HepG2 (cell line): ENCODE measurements around the gene LSM12. TPM values are rescaled to one million over a fixed set of nuclear protein-coding genes. Genes with fewer than 3 reads are reported as not detected.

ENCODE experiments used
- HNRNPK ChIP-seq: fragments of 200-400 bp; formaldehyde crosslinking; IDR thresholded peaks from 2 replicates; pipeline ENCODE4 v1.6.1; 2018; ENCODE audit warnings: low read length, low read depth, moderate library complexity, mild to moderate bottlenecking; ENCODE audit not compliant: poor library complexity, severe bottlenecking
- MYNN ChIP-seq: sonication (generic); formaldehyde crosslinking; IDR thresholded peaks from 2 replicates; pipeline ENCODE4 v1.4.0; 2020; ENCODE audit warnings: mild to moderate bottlenecking, low read depth, missing genetic modification reagents
- REL ChIP-seq: sonication (generic); formaldehyde crosslinking; conservative IDR thresholded peaks from 2 replicates; pipeline ENCODE4 v1.8.0; 2022; ENCODE audit warnings: mild to moderate bottlenecking, missing genetic modification reagents, moderate library complexity
- ZNF30 ChIP-seq: sonication (generic); formaldehyde crosslinking; IDR thresholded peaks from 2 replicates; pipeline ENCODE4 v1.5.0; 2020; ENCODE audit warnings: mild to moderate bottlenecking, missing genetic modification reagents
- ZNF552 ChIP-seq: sonication (generic); formaldehyde crosslinking; IDR thresholded peaks from 2 replicates; pipeline ENCODE4 v1.9.0; 2022; ENCODE audit warnings: missing genetic modification reagents, mild to moderate bottlenecking, borderline replicate concordance
- ZSCAN25 ChIP-seq: sonication (generic); formaldehyde crosslinking; IDR thresholded peaks from 2 replicates; pipeline ENCODE4 v1.8.0; 2022; ENCODE audit warnings: mild to moderate bottlenecking, missing genetic modification reagents
- polyA plus RNA-seq, 8 experiments: library from polyadenylated mRNA; depleted of rRNA in 3 of 8; stranded (reverse) in 7 of 8; unstranded in 1 of 8; fragments of >200 nt; fragmentation: Illumina TruSeq in 4 of 8; extraction: Trizol in 4 of 8; gene quantifications; 2 replicates each; pipeline versions ENCODE4 v1.2.1 to v1.2.3, GENCODE V29; 2011 to 2016; ENCODE audit warnings: low read depth in 4 of 8, missing spikeins in 1 of 8, mixed read lengths in 1 of 8; ENCODE audit not compliant: insufficient read depth in 1 of 8
- total RNA-seq, 5 experiments: library from RNA; depleted of rRNA; stranded (reverse); fragments of >200 nt; fragmentation: Illumina TruSeq; extraction: Trizol; gene quantifications; 2 replicates each; pipeline ENCODE4 v1.2.3, GENCODE V29; 2016; ENCODE audit warnings: low read depth in 1 of 5
- TF ChIP-seq, protein P1 (sequence below): sonication (generic); formaldehyde crosslinking; IDR thresholded peaks from 2 replicates; pipeline ENCODE4 v1.4.0; 2020; ENCODE audit warnings: missing genetic modification reagents, low read depth, mild to moderate bottlenecking, borderline replicate concordance
- TF ChIP-seq, protein P2 (sequence below): sonication (generic); formaldehyde crosslinking; IDR thresholded peaks from 2 replicates; pipeline ENCODE4 v1.5.0; 2020; ENCODE audit warnings: missing genetic modification reagents, mild to moderate bottlenecking, borderline replicate concordance
- TF ChIP-seq, protein P3 (sequence below): sonication (generic); formaldehyde crosslinking; IDR thresholded peaks from 2 replicates; pipeline ENCODE4 v1.4.0; 2020; ENCODE audit warnings: missing genetic modification reagents; ENCODE audit errors: not compliant biosample characterization

LSM12 gene
- total and polyA plus RNA-seq, 2 of the 13 experiments (the other 11 are each of a cell fraction or from before 2014, with no cell fraction given) = 52.8 to 55.7 TPM

DNA sequence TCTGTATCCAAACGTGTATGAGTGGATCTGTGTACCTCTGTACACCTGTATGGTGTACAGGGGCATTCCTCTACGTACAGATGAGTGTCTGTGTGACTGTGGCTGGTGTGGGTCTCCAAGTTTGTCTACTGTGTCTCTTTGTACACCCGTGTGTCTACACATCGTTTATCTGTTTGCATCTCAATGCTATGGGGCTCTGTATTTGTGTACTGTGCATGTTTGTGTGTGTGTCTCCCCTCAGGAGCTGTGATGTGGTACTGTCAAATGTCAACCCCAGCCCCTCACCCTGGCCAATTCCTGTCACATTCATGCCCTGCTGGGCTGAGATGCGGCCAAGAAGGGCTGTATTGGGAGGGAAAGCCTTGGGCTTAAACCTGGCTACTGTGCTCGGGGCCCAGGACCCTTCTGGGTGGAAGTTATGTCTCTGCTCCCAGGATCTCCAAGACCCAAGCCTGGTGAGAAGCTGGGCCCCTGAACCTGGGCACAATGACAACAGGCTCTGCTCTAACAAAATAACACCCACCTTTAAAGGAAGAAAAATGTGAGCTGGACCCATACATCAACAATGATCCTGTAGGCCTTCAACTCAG, 65.5 kb downstream of the LSM12 start (continued):
- no peak for TF ChIP-seq ZSCAN25 (CRISPR knock-in tag)
- TF ChIP-seq ZNF30 (CRISPR knock-in tag) = no peak
- TF ChIP-seq, protein P1, sequence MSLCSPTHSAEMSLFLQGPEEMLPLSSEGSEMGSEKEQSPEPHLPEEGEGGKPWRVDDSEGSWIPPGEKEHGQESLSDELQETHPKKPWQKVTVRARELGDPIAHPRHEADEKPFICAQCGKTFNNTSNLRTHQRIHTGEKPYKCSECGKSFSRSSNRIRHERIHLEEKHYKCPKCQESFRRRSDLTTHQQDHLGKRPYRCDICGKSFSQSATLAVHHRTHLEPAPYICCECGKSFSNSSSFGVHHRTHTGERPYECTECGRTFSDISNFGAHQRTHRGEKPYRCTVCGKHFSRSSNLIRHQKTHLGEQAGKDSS (CRISPR knock-in tag) = no peak
- 0 out of 2 replicates have a peak, but pooled peaks have one; percentile 62 for TF ChIP-seq ZNF552 (CRISPR knock-in tag)
- TF ChIP-seq HNRNPK = no peak
- TF ChIP-seq REL (CRISPR knock-in tag) = no peak
- TF ChIP-seq, protein P2, sequence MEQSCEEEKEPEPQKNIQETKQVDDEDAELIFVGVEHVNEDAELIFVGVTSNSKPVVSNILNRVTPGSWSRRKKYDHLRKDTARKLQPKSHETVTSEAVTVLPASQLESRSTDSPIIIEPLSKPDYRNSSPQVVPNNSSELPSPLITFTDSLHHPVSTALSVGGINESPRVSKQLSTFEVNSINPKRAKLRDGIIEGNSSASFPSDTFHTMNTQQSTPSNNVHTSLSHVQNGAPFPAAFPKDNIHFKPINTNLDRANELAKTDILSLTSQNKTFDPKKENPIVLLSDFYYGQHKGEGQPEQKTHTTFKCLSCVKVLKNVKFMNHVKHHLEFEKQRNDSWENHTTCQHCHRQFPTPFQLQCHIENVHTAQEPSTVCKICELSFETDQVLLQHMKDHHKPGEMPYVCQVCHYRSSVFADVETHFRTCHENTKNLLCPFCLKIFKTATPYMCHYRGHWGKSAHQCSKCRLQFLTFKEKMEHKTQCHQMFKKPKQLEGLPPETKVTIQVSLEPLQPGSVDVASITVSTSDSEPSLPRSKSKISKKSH = no peak
- TF ChIP-seq, protein P3, sequence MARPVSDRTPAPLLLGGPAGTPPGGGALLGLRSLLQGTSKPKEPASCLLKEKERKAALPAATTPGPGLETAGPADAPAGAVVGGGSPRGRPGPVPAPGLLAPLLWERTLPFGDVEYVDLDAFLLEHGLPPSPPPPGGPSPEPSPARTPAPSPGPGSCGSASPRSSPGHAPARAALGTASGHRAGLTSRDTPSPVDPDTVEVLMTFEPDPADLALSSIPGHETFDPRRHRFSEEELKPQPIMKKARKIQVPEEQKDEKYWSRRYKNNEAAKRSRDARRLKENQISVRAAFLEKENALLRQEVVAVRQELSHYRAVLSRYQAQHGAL (CRISPR knock-in tag) = no peak
- TF ChIP-seq MYNN (CRISPR knock-in tag) = no peak
